NOMO-1 treated with dmso at 0.1 percent for 144 hours (cell line): ENCODE measurements around the gene CDKN2B-AS1.

Experiments
- DNase-seq: peaks from one replicate; lab custom pipeline; 2025; ENCODE audit not compliant: unreplicated experiment; lab: John Stamatoyannopoulos, UW

The CDKN2B-AS1 gene

DNA sequence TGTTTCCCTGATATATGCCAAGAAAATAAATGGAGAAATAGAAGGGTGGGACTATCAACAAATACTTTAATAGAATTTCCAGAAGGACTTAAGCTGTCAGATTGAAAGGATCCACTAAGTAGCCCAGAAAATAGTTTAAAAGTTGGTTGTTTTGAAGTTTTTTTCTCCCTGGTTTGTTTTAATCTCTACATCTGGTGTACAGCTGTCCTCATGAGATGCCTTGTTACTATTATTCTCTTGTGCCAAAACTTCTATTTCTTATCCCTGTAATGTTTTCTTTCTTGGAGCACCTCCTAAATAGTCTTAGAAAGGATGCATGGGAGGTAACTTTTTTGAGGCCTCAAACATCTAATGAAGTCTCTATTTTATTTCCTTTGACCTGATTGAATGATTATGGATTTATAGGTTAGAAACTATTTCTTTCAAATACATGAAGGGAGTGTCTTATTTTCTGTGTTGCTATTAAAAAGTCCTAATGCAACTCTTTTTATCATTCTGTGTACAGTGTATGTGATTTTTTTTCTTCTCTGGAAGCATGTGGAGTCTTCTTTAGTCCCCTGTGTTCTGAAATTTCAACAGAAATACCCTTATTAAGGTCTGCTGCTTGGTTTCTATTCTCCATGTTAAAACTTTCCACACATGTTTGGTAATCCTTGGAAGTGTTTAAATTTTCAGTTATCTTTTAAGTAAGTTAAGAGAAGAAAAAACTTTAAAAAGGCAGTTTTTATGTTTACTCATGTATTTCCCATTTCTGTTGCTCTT lies 154.5 kb downstream of the CDKN2B-AS1 start:
- DNase-seq = no peak

GRCh38 chr9:22154064-22154463 lies 159.5 kb downstream of the CDKN2B-AS1 start:
- no peak for DNase-seq

DNA sequence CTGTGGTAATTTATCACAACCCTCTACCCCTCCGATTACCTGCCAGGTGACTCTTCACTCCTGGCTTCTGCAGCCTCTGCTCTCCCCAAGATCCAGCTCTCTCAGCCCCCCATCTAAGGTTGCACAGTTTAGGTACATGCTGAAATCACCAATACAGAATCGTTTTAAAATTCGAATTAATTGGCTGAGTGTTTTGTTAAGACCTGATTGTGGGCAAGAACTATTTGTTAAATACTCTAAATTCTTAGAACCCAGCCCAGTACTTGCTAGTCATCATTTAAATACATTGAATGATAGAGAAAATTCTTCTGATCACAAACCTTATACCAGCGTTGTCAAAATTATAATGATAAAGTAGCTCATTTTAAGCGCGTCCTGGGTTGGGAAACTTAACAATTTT lies 162.0 kb downstream of the CDKN2B-AS1 start:
- no peak for DNase-seq

DNA sequence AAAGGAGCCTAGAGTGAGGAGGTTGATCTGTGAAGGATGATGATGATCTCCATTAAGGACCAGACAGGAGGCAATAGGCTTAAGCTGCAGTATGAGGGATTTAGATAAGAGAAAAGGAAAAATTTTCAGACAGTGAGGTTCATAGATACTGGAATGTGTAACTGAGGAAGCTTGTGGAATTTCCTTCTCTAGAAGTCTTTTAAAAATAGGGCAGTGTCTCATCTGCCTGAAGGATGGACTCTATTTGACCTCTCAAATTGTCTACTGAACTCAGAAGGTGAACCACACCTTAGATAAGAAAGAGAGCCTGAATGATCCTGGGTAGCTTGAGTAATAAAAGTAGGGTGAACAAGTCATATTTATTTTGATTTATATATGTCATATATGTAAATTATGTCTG lies 162.7 kb downstream of the CDKN2B-AS1 start:
- DNase-seq = no peak

- DNase-seq = no peak
These were observed 163.2 kb downstream of the CDKN2B-AS1 start for GRCh38 chr9:22157828-22158227.

DNA sequence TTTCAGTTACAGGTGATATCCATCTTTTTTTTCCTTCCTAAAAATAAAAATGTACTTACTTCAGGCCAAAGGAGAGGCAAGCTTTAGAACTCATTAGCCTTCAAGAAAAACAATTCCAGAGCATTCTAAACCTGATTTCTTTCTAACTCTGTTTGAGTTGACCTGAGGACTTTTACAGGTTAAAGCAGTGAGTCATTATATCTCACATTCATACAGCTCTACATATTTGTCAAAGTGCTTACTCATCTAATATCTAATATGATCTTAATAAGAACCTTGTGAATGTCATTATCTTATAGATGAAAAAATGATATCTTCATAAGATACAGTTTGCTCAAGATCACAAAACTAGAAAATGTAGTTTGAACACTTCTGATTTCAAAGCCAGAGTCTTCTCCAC lies 163.7 kb downstream of the CDKN2B-AS1 start:
- no peak for DNase-seq

GRCh38 chr9:22158927-22159346 lies 164.3 kb downstream of the CDKN2B-AS1 start:
- no peak for DNase-seq

GRCh38 chr9:22159586-22159985 lies 165.0 kb downstream of the CDKN2B-AS1 start:
- no peak for DNase-seq

DNA sequence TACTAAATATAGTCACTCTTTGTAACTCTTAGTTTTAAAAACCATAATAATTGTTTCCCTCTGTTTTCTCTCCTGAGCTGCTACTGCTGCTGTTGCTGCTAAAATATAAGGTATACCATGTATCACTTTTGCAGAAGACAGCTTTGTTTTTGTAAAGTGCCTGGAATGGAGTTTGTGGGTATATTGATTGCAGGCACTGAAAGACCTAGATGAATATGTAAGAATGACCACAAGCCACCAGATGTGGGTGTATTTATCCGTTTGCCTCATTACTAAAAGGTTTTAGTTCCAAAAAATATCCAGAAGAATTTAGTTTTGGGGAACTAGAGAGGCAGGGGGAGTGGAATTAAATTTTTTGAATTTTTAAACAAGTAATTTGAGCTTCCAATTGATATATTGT lies 165.6 kb downstream of the CDKN2B-AS1 start:
- DNase-seq = no peak

DNA sequence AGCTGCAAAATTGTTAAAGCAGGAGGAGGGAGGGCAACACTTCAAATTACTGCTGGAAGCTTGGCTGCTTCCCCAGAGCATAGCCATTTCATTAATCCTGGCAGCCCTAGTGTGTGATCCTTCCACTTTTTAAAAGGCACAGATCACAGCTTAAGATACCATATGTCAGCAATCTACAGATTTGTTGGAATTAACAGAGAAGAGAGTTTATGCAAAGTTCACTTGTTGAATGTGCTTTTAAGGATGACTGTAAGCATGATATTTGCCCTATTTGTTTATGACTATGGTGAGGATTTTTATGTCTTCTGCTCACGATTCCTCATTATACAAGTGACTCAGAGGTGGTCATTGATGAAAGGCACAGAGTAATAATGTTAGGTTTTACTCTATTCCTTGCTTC lies 170.6 kb downstream of the CDKN2B-AS1 start:
- DNase-seq = no peak

DNA sequence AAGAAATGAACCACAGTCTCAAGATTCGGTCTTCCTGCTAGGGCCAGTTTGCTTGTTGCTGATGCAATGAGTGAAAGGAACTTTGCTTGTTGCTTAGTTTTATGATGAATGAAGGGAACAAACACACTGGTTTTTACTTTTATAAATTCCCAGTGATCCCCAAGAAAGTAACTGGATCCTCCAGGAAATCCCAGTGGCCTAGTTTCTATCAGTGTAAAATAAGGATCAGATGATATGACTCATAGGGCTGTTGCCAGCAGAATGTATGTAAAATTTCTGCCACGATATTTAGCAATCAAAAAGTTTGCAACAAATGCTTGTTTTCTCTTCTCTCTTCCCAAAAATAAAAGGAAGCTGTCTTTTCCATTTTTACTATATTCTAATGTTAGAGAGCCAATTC lies 174.7 kb downstream of the CDKN2B-AS1 start:
- DNase-seq = no peak

- DNase-seq = no peak
These were observed 175.3 kb downstream of the CDKN2B-AS1 start for GRCh38 chr9:22169727-22170503.
